HEK293 (cell line): ENCODE measurements around the gene TMEM37.

ENCODE experiments used
- CTCF ChIA-PET: fragments of 350-600 bp; formaldehyde crosslinking; extraction: SDS; loops from one replicate; lab custom pipeline; 2021; ENCODE audit warnings: antibody characterized with exemption; lab: Yijun Ruan, JAX
- POLR2A ChIA-PET: fragments of 300-600 bp; formaldehyde crosslinking; extraction: SDS; loops from one replicate; lab custom pipeline; 2020; ENCODE audit warnings: antibody characterized with exemption, inconsistent platforms; lab: Yijun Ruan, JAX
- H3K27ac ChIP-seq: fragments of 200-500 bp; sonication (Bioruptor generic); 2 replicates; pipeline ENCODE4 v1.5.1; 2014; ENCODE audit warnings: low read depth, low read length, control low read depth, inconsistent platforms; ENCODE audit errors: extremely low read depth
- H3K36me3 ChIP-seq, 2 experiments: fragments of 200-500 bp in 1 of 2; sonication (Bioruptor generic) in 1 of 2; 1 replicate in 1 of 2; 2 replicates in 1 of 2; pipeline ENCODE4 v1.5.1; 2014 to 2017; ENCODE audit warnings: inconsistent platforms in 2 of 2, low read length in 2 of 2; ENCODE audit not compliant: control insufficient read depth in 2 of 2, insufficient read depth in 1 of 2
- H3K4me1 ChIP-seq: fragments of 200-500 bp; sonication (Bioruptor generic); 2 replicates; pipeline ENCODE4 v1.5.1; 2014; ENCODE audit warnings: mild to moderate bottlenecking, low read length, inconsistent platforms; ENCODE audit not compliant: control insufficient read depth, insufficient read depth
- H3K4me3 ChIP-seq: 2 replicates; pipeline ENCODE4 v1.5.1; 2011; ENCODE audit warnings: low read depth, mild to moderate bottlenecking, control low read depth, low read length, moderate library complexity
- H3K9me3 ChIP-seq: fragments of 200-500 bp; sonication (Bioruptor generic); 2 replicates; pipeline ENCODE4 v1.5.1; 2014; ENCODE audit warnings: low read depth, low read length, inconsistent platforms; ENCODE audit not compliant: control insufficient read depth, insufficient read depth
- EGR2 ChIP-seq: fragments of 450-650 bp; formaldehyde crosslinking; IDR thresholded peaks from 2 replicates; pipeline ENCODE4 v1.5.1; 2016; ENCODE audit warnings: low read depth, missing biosample characterization, missing genetic modification characterization
- SP2 ChIP-seq: fragments of 450-650 bp; formaldehyde crosslinking; IDR thresholded peaks from 2 replicates; pipeline ENCODE4 v1.5.1; 2016; ENCODE audit warnings: missing biosample characterization, missing genetic modification characterization
- YY1 ChIP-seq: fragments of 450-650 bp; formaldehyde crosslinking; IDR thresholded peaks from 2 replicates; pipeline ENCODE4 v1.5.1; 2018; ENCODE audit warnings: missing biosample characterization, missing genetic modification characterization
- ZBTB1 ChIP-seq: fragments of 450-650 bp; formaldehyde crosslinking; IDR thresholded peaks from 2 replicates; pipeline ENCODE4 v1.5.1; 2016; ENCODE audit warnings: missing biosample characterization, missing genetic modification characterization
- ZFHX2 ChIP-seq: fragments of 450-650 bp; formaldehyde crosslinking; conservative IDR thresholded peaks from 2 replicates; pipeline ENCODE4 v1.5.1; 2016; ENCODE audit warnings: missing biosample characterization, missing genetic modification characterization
- ZNF112 ChIP-seq: fragments of 450-650 bp; formaldehyde crosslinking; IDR thresholded peaks from 2 replicates; pipeline ENCODE4 v1.5.0; 2017; ENCODE audit warnings: missing biosample characterization, missing genetic modification characterization
- ZNF121 ChIP-seq: fragments of 450-650 bp; formaldehyde crosslinking; IDR thresholded peaks from 2 replicates; pipeline ENCODE4 v1.5.1; 2016; ENCODE audit warnings: missing biosample characterization, missing genetic modification characterization
- ZNF155 ChIP-seq: fragments of 450-650 bp; formaldehyde crosslinking; IDR thresholded peaks from 2 replicates; pipeline ENCODE4 v1.5.1; 2016; ENCODE audit warnings: missing biosample characterization, missing genetic modification characterization
- ZNF211 ChIP-seq: fragments of 450-650 bp; formaldehyde crosslinking; IDR thresholded peaks from 2 replicates; pipeline ENCODE4 v1.5.1; 2016; ENCODE audit warnings: low read depth, missing biosample characterization, missing genetic modification characterization
- ZNF221 ChIP-seq: fragments of 450-650 bp; formaldehyde crosslinking; IDR thresholded peaks from 2 replicates; pipeline ENCODE4 v1.5.1; 2017; ENCODE audit warnings: missing biosample characterization, missing genetic modification characterization, borderline replicate concordance
- ZNF248 ChIP-seq: fragments of 450-650 bp; formaldehyde crosslinking; IDR thresholded peaks from 2 replicates; pipeline ENCODE4 v1.5.1; 2017; ENCODE audit warnings: missing biosample characterization, missing genetic modification characterization
- ZNF335 ChIP-seq: fragments of 450-650 bp; formaldehyde crosslinking; conservative IDR thresholded peaks from 2 replicates; pipeline ENCODE4 v1.5.1; 2016; ENCODE audit warnings: missing biosample characterization, missing genetic modification characterization
- ZNF404 ChIP-seq: fragments of 450-650 bp; formaldehyde crosslinking; IDR thresholded peaks from 2 replicates; pipeline ENCODE4 v1.5.1; 2017; ENCODE audit warnings: missing biosample characterization, missing genetic modification characterization
- ZNF48 ChIP-seq: fragments of 450-650 bp; formaldehyde crosslinking; IDR thresholded peaks from 2 replicates; pipeline ENCODE4 v1.5.1; 2016; ENCODE audit warnings: missing biosample characterization, missing genetic modification characterization
- ZNF514 ChIP-seq: fragments of 450-650 bp; formaldehyde crosslinking; IDR thresholded peaks from 2 replicates; pipeline ENCODE4 v1.5.1; 2016; ENCODE audit warnings: missing biosample characterization, missing genetic modification characterization
- ZNF548 ChIP-seq: fragments of 450-650 bp; formaldehyde crosslinking; IDR thresholded peaks from 2 replicates; pipeline ENCODE4 v1.5.1; 2016; ENCODE audit warnings: missing biosample characterization, missing genetic modification characterization
- ZNF76 ChIP-seq: fragments of 450-650 bp; formaldehyde crosslinking; IDR thresholded peaks from 2 replicates; pipeline ENCODE4; 2016; ENCODE audit warnings: low read depth, missing biosample characterization, missing genetic modification characterization, borderline replicate concordance
- ZNF837 ChIP-seq: fragments of 450-650 bp; formaldehyde crosslinking; IDR thresholded peaks from 2 replicates; pipeline ENCODE4 v1.5.1; 2016; ENCODE audit warnings: missing biosample characterization, missing genetic modification characterization
- TF ChIP-seq, protein P1 (sequence below): sonication (generic); formaldehyde crosslinking; IDR thresholded peaks from 2 replicates; pipeline ENCODE4 v1.8.1; 2022; ENCODE audit warnings: mild to moderate bottlenecking, moderate library complexity, missing genetic modification reagents
- TF ChIP-seq, protein P2 (sequence below): fragments of 450-650 bp; formaldehyde crosslinking; conservative IDR thresholded peaks from 2 replicates; pipeline ENCODE4 v1.5.1; 2016; ENCODE audit warnings: low read depth, missing biosample characterization, missing genetic modification characterization

Gene TMEM37

DNA sequence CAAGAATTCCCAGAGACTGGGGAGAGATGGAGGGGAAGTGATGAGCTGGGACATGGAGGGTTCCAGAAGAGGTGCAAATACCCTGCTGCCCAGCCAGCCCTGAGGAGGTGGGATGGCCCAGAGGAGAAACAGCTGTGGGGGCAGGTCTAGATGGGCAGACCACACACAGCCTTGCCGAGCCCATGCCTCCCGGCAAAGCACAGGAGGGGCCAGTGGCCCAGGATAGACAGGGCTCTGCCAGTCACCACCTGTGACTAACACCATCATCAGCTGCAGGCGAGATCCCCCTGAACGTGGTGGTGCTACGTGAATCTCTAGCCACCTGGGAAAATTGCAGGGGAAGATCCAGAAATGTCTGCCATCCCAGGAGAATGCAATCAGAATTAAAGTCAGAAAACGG is 53.2 kb downstream of the TMEM37 start:
- POLR2A ChIA-PET = no interaction called here
- no peak overlapping the region for H3K4me3 ChIP-seq
- TF ChIP-seq ZFHX2 (tag by site-specific recombination) = no peak
- no peak for TF ChIP-seq ZNF211
- no peak for TF ChIP-seq ZBTB1
- TF ChIP-seq ZNF548 (tag by site-specific recombination) = no peak
- no peak for TF ChIP-seq ZNF514
- no peak for TF ChIP-seq ZNF404 (tag by site-specific recombination)
- no peak for TF ChIP-seq ZNF221 (tag by site-specific recombination)
- no peak for TF ChIP-seq EGR2 (tag by site-specific recombination)
- TF ChIP-seq ZNF248 (tag by site-specific recombination) = no peak
- TF ChIP-seq ZNF76 (tag by site-specific recombination) = no peak
- no peak for TF ChIP-seq ZNF155 (tag by site-specific recombination)
- TF ChIP-seq ZNF48 (tag by site-specific recombination) = no peak
- TF ChIP-seq, protein P1, sequence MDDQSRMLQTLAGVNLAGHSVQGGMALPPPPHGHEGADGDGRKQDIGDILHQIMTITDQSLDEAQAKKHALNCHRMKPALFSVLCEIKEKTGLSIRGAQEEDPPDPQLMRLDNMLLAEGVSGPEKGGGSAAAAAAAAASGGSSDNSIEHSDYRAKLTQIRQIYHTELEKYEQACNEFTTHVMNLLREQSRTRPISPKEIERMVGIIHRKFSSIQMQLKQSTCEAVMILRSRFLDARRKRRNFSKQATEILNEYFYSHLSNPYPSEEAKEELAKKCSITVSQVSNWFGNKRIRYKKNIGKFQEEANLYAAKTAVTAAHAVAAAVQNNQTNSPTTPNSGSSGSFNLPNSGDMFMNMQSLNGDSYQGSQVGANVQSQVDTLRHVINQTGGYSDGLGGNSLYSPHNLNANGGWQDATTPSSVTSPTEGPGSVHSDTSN (CRISPR knock-in tag) = no peak
- no peak for TF ChIP-seq SP2 (tag by site-specific recombination)
- TF ChIP-seq ZNF121 = no peak
- no peak for TF ChIP-seq ZNF335 (tag by site-specific recombination)
- TF ChIP-seq, all 188 proteins: peak for 0
- no peaks in the 10 kb centered on the region for H3K9me3 ChIP-seq
- H3K27ac ChIP-seq = no peak overlapping the region
- CTCF ChIA-PET = interaction anchor here (1.0 to 4.4 kb wide), 2 partner anchors 9 to 77 kb away, joined by 5 to 42 read pairs; no protein-coding TSS in a partner anchor
- H3K36me3 ChIP-seq = no peaks in the 10 kb centered on the region
- H3K4me1 ChIP-seq = no peaks in the 10 kb centered on the region

GRCh38 chr2:119485336-119486110 is 53.9 kb downstream of the TMEM37 start:
- Histone ChIP-seq H3K4me3 (no peak overlapping the region), H3K36me3 (no peaks in the 10 kb centered on the region), H3K9me3 (no peaks in the 10 kb centered on the region), H3K27ac (no peak overlapping the region), H3K4me1 (no peaks in the 10 kb centered on the region)
- ChIA-PET CTCF (interaction anchor here (0.5 to 4.4 kb wide), 5 partner anchors 9 to 462 kb away, joined by 3 to 42 read pairs (median 4); no protein-coding TSS in a partner anchor), POLR2A (no interaction called here)
- TF ChIP-seq ZNF112 (tag by site-specific recombination) (no peak), YY1 (tag by site-specific recombination) (no peak), ZNF837 (tag by site-specific recombination) (no peak)
- TF ChIP-seq, protein P2, sequence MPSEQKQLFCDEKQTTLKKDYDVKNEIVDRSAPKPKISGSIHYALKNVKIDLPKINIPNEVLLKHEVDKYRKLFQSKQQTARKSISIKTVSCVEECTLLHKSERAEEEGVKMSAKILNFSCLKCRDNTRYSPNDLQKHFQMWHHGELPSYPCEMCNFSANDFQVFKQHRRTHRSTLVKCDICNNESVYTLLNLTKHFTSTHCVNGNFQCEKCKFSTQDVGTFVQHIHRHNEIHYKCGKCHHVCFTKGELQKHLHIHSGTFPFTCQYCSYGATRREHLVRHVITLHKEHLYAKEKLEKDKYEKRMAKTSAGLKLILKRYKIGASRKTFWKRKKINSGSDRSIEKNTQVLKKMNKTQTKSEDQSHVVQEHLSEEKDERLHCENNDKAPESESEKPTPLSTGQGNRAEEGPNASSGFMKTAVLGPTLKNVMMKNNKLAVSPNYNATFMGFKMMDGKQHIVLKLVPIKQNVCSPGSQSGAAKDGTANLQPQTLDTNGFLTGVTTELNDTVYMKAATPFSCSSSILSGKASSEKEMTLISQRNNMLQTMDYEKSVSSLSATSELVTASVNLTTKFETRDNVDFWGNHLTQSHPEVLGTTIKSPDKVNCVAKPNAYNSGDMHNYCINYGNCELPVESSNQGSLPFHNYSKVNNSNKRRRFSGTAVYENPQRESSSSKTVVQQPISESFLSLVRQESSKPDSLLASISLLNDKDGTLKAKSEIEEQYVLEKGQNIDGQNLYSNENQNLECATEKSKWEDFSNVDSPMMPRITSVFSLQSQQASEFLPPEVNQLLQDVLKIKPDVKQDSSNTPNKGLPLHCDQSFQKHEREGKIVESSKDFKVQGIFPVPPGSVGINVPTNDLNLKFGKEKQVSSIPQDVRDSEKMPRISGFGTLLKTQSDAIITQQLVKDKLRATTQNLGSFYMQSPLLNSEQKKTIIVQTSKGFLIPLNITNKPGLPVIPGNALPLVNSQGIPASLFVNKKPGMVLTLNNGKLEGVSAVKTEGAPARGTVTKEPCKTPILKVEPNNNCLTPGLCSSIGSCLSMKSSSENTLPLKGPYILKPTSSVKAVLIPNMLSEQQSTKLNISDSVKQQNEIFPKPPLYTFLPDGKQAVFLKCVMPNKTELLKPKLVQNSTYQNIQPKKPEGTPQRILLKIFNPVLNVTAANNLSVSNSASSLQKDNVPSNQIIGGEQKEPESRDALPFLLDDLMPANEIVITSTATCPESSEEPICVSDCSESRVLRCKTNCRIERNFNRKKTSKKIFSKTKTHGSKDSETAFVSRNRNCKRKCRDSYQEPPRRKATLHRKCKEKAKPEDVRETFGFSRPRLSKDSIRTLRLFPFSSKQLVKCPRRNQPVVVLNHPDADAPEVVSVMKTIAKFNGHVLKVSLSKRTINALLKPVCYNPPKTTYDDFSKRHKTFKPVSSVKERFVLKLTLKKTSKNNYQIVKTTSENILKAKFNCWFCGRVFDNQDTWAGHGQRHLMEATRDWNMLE (tag by site-specific recombination) = no peak
